ENCODE results near the gene GRIP1. TPM values are rescaled to one million over a fixed set of nuclear protein-coding genes. Genes with fewer than 3 reads are reported as not detected.

Gene GRIP1
- total and polyA plus RNA-seq, 2 experiments from 2014 or later, result 7.7 TPM

- H4K20me1 ChIP-seq (ENCODE audit: insufficient read depth, poor library complexity, severe bottlenecking), result no peaks in the 10 kb centered on the region
- H3K4me2 ChIP-seq, result no peak overlapping the region
- H2AFZ ChIP-seq, result no peak overlapping the region
- TF ChIP-seq EZH2 (IDR thresholded peaks at IDR 0.05; ENCODE audit: borderline replicate concordance) (no peak), EZH2phosphoT487 (IDR thresholded peaks at IDR 0.05; ENCODE audit: low read depth, severe bottlenecking, unreplicated experiment) (no peak), CTCF (IDR thresholded peaks at IDR 0.05; ENCODE audit: poor library complexity) (no peak)
- 50% methylated on average over 3 of the region's 3 CpGs for WGBS (ENCODE audit: low lambda C conversion rate, missing lambda C conversion rate)
- no peaks in the 10 kb centered on the region for H3K79me2 ChIP-seq
- H3K4me1 ChIP-seq (ENCODE audit: insufficient read depth), result no peaks in the 10 kb centered on the region
- no peak overlapping the region for H3K4me3 ChIP-seq
- no peaks in the 10 kb centered on the region for H3K9me3 ChIP-seq (ENCODE audit: low read depth)
- no peak overlapping the region for H3K27ac ChIP-seq
- no peaks in the 10 kb centered on the region for H3K27me3 ChIP-seq
- no peak for DNase-seq (ENCODE audit: low spot score)
- no peaks in the 10 kb centered on the region for H3K9me2 ChIP-seq (replicated peaks; ENCODE audit: insufficient read depth)
- H3K36me3 ChIP-seq (replicated peaks; ENCODE audit: insufficient read depth, low read depth), result no peaks in the 10 kb centered on the region
These were observed 311.7 kb downstream of the GRIP1 start for GRCh38 chr12:66367015-66367667.

- no peak overlapping the region for H3K4me2 ChIP-seq
- 77% methylated on average over 3 of the region's 3 CpGs for WGBS (ENCODE audit: low lambda C conversion rate, missing lambda C conversion rate)
These were observed 313.0 kb downstream of the GRIP1 start for GRCh38 chr12:66365718-66366490.

GRCh38 chr12:66361703-66362102 is 317.2 kb downstream of the GRIP1 start:
- Histone ChIP-seq H3K36me3 (replicated peaks; ENCODE audit: insufficient read depth, low read depth) (no peaks in the 10 kb centered on the region), H3K27me3 (no peaks in the 10 kb centered on the region), H3K4me2 (no peak overlapping the region), H3K79me2 (no peaks in the 10 kb centered on the region), H3K9me2 (replicated peaks; ENCODE audit: insufficient read depth) (no peaks in the 10 kb centered on the region), H3K4me1 (ENCODE audit: insufficient read depth) (no peaks in the 10 kb centered on the region), H3K4me3 (no peak overlapping the region), H2AFZ (no peak overlapping the region), H4K20me1 (ENCODE audit: insufficient read depth, poor library complexity, severe bottlenecking) (no peaks in the 10 kb centered on the region), H3K9me3 (ENCODE audit: low read depth) (no peaks in the 10 kb centered on the region), H3K27ac (no peak overlapping the region)
- no peak for TF ChIP-seq EZH2phosphoT487 (IDR thresholded peaks at IDR 0.05; ENCODE audit: low read depth, severe bottlenecking, unreplicated experiment)
- TF ChIP-seq EZH2 (IDR thresholded peaks at IDR 0.05; ENCODE audit: borderline replicate concordance), result no peak
- no peak for TF ChIP-seq CTCF (IDR thresholded peaks at IDR 0.05; ENCODE audit: poor library complexity)
- 97% methylated on average over 4 of the region's 4 CpGs for WGBS (ENCODE audit: low lambda C conversion rate, missing lambda C conversion rate)
- no peak for DNase-seq (ENCODE audit: low spot score)

More at GRCh38 chr12:66365718-66366490, 313.0 kb downstream of the GRIP1 start:
- Histone ChIP-seq H3K79me2 (no peaks in the 10 kb centered on the region), H3K9me3 (ENCODE audit: low read depth) (no peaks in the 10 kb centered on the region), H2AFZ (no peak overlapping the region), H3K36me3 (replicated peaks; ENCODE audit: insufficient read depth, low read depth) (no peaks in the 10 kb centered on the region), H3K4me3 (no peak overlapping the region), H3K27ac (no peak overlapping the region), H3K9me2 (replicated peaks; ENCODE audit: insufficient read depth) (no peaks in the 10 kb centered on the region), H3K27me3 (no peaks in the 10 kb centered on the region), H3K4me1 (ENCODE audit: insufficient read depth) (no peaks in the 10 kb centered on the region), H4K20me1 (ENCODE audit: insufficient read depth, poor library complexity, severe bottlenecking) (no peaks in the 10 kb centered on the region)
- DNase-seq (ENCODE audit: low spot score), result no peak
- TF ChIP-seq CTCF (IDR thresholded peaks at IDR 0.05; ENCODE audit: poor library complexity), result no peak
- no peak for TF ChIP-seq EZH2phosphoT487 (IDR thresholded peaks at IDR 0.05; ENCODE audit: low read depth, severe bottlenecking, unreplicated experiment)
- TF ChIP-seq EZH2 (IDR thresholded peaks at IDR 0.05; ENCODE audit: borderline replicate concordance), result no peak

Data from hepatocyte (in vitro differentiated cells).